ENCODE measurements around the gene TBC1D13. TPM values are rescaled to one million over a fixed set of nuclear protein-coding genes. Genes with fewer than 3 reads are reported as not detected.

Gene TBC1D13
- total RNA-seq, 1 donor from 2014 or later: 23.5 TPM

Other genes with a start within 250 kb of the TBC1D13 start
- 376 to 419 TPM (median 378 TPM) in 3 replicates for gene SPTAN1, start 234.7 kb upstream of the TBC1D13 start, total RNA-seq
- 23.4 to 41.0 TPM (median 24.0 TPM) in 3 replicates for gene DYNC2I2, start 130.4 kb upstream of the TBC1D13 start, total RNA-seq
- gene SET, start 98.0 kb upstream of the TBC1D13 start, total RNA-seq: 235 to 266 TPM (median 255 TPM) in 3 replicates
- gene PKN3, start 84.8 kb upstream of the TBC1D13 start, total RNA-seq: 3.1 to 4.2 TPM (median 4.2 TPM) in 3 replicates
- gene ZDHHC12, start 63.1 kb upstream of the TBC1D13 start, total RNA-seq: 23.6 to 24.7 TPM (median 24.3 TPM) in 3 replicates
- gene ZER1, start 15.3 kb upstream of the TBC1D13 start, total RNA-seq: 33.0 to 42.7 TPM (median 33.8 TPM) in 3 replicates
- 22.3 to 24.6 TPM (median 23.1 TPM) in 3 replicates for gene ENDOG, start 31.2 kb downstream of the TBC1D13 start, total RNA-seq
- 25.6 to 27.6 TPM (median 26.3 TPM) in 3 replicates for gene SPOUT1, start 42.5 kb downstream of the TBC1D13 start, total RNA-seq
- 3.3 to 7.0 TPM (median 3.6 TPM) in 3 replicates for gene KYAT1, start 94.7 kb downstream of the TBC1D13 start, total RNA-seq
- 36.9 to 58.9 TPM (median 55.0 TPM) in 3 replicates for gene LRRC8A, start 94.9 kb downstream of the TBC1D13 start, total RNA-seq
- gene PHYHD1, start 133.7 kb downstream of the TBC1D13 start, total RNA-seq: 2.8 to 4.4 TPM (median 3.4 TPM) in 3 replicates
- 21.5 to 24.7 TPM (median 22.2 TPM) in 3 replicates for gene DOLK, start 160.3 kb downstream of the TBC1D13 start, total RNA-seq
- gene NUP188, start 160.4 kb downstream of the TBC1D13 start, total RNA-seq: 36.0 to 51.8 TPM (median 38.2 TPM) in 3 replicates
- gene SH3GLB2, start 241.1 kb downstream of the TBC1D13 start, total RNA-seq: 57.8 to 66.4 TPM (median 62.2 TPM) in 3 replicates
- gene MIGA2, start 249.4 kb downstream of the TBC1D13 start, total RNA-seq: 19.7 to 26.7 TPM (median 22.0 TPM) in 3 replicates

Measured in chondrocyte (in vitro differentiated cells).